Mesendoderm (in vitro differentiated cells): Measurements from ENCODE around the gene ABCD1.
A peak's percentile ranks its signal among the peaks of the same experiment; 100 is the strongest.

Source experiments
- DNase-seq: peaks from one replicate; pipeline ENCODE4 v3.0.0; 2013
- H2AK5ac ChIP-seq: 2 replicates; pipeline ENCODE4 v1.6.1; 2013; ENCODE audit warnings: low read length, inconsistent platforms
- H2BK120ac ChIP-seq: 2 replicates; pipeline ENCODE4 v1.6.1; 2013; ENCODE audit warnings: low read depth, mild to moderate bottlenecking, low read length, moderate library complexity, mixed read lengths
- H2BK15ac ChIP-seq: replicated peaks from 2 replicates; pipeline ENCODE4 v1.6.1; 2013; ENCODE audit warnings: low read depth, mild to moderate bottlenecking, moderate library complexity
- H2BK5ac ChIP-seq: 2 replicates; pipeline ENCODE4 v1.6.1; 2013; ENCODE audit warnings: low read length, inconsistent platforms
- H3K18ac ChIP-seq: 2 replicates; pipeline ENCODE4 v1.6.1; 2013; ENCODE audit warnings: mild to moderate bottlenecking, low read length, mixed read lengths
- H3K23ac ChIP-seq: one replicate; pipeline ENCODE4 v1.6.1; 2013; ENCODE audit warnings: low read length
- H3K27ac ChIP-seq: 2 replicates; pipeline ENCODE4 v1.5.1; 2013; ENCODE audit warnings: low read depth, mild to moderate bottlenecking, inconsistent platforms, low read length, moderate library complexity
- H3K27me3 ChIP-seq: 2 replicates; pipeline ENCODE4 v1.6.1; 2013; ENCODE audit warnings: low read length, control low read depth, mild to moderate bottlenecking, inconsistent platforms; ENCODE audit not compliant: insufficient read depth, poor library complexity
- H3K36me3 ChIP-seq: 2 replicates; pipeline ENCODE4 v1.6.1; 2013; ENCODE audit warnings: low read length, inconsistent platforms; ENCODE audit not compliant: control insufficient read depth, insufficient read depth
- H3K4ac ChIP-seq: one replicate; pipeline ENCODE4 v1.6.1; 2013; ENCODE audit warnings: low read depth, mild to moderate bottlenecking, low read length, moderate library complexity
- H3K4me1 ChIP-seq: 2 replicates; pipeline ENCODE4 v1.6.1; 2013; ENCODE audit warnings: low read depth, low read length, inconsistent platforms; ENCODE audit not compliant: control insufficient read depth
- H3K4me2 ChIP-seq: 2 replicates; pipeline ENCODE4 v1.6.1; 2013; ENCODE audit warnings: low read length
- H3K4me3 ChIP-seq: 2 replicates; pipeline ENCODE4 v1.5.1; 2013; ENCODE audit warnings: mild to moderate bottlenecking, low read length
- H3K56ac ChIP-seq: one replicate; pipeline ENCODE4 v1.6.1; 2013; ENCODE audit warnings: low read length
- H3K79me1 ChIP-seq: 2 replicates; pipeline ENCODE4 v1.6.1; 2013; ENCODE audit warnings: low read length, inconsistent platforms
- H3K79me2 ChIP-seq: 2 replicates; pipeline ENCODE4 v1.6.1; 2013; ENCODE audit warnings: mild to moderate bottlenecking, low read length; ENCODE audit not compliant: control insufficient read depth, insufficient read depth
- H3K9ac ChIP-seq: 2 replicates; pipeline ENCODE4 v1.6.1; 2013; ENCODE audit warnings: low read length, inconsistent platforms
- H4K5ac ChIP-seq: one replicate; pipeline ENCODE4 v1.6.1; 2013; ENCODE audit warnings: low read length
- H4K8ac ChIP-seq: one replicate; pipeline ENCODE4 v1.6.1; 2013; ENCODE audit warnings: low read depth, mild to moderate bottlenecking, control low read depth, low read length, moderate library complexity
- WGBS: extraction: QIAGEN DNeasy Blood & Tissue Kit; methylation state at CpG from one replicate; pipeline ENCODE4 v1.1.7; 2013; ENCODE audit warnings: low lambda C conversion rate, missing lambda C conversion rate; ENCODE audit not compliant: insufficient coverage; ENCODE audit errors: extremely low coverage; 5-methylcytosine and 5-hydroxymethylcytosine counted together

ABCD1 gene

GRCh38 chrX:153731117-153731844 lies 6.6 kb downstream of the ABCD1 start:
- no peak overlapping the region for H2BK120ac ChIP-seq
- H3K27ac ChIP-seq: no peak overlapping the region
- H3K27me3 ChIP-seq: no peaks in the 10 kb centered on the region
- no peak overlapping the region for H2BK5ac ChIP-seq
- H3K23ac ChIP-seq: no peak overlapping the region
- no peak overlapping the region for H3K9ac ChIP-seq
- H3K18ac ChIP-seq: no peak overlapping the region
- no peak overlapping the region for H4K8ac ChIP-seq
- H3K36me3 ChIP-seq: no peaks in the 10 kb centered on the region
- H3K79me2 ChIP-seq: peaks cover 8% of the 10 kb centered on the region
- H3K56ac ChIP-seq: no peak overlapping the region
- peaks cover 6% of the 10 kb centered on the region for H3K4me1 ChIP-seq
- no CpG with 5 or more reads among the region's 6 CpGs for WGBS
- H4K5ac ChIP-seq: no peak overlapping the region
- no peak overlapping the region for H2BK15ac ChIP-seq
- H3K4ac ChIP-seq: no peak overlapping the region
- H2AK5ac ChIP-seq: no peak overlapping the region
- no peak overlapping the region for H3K4me3 ChIP-seq
- H3K79me1 ChIP-seq: no peaks in the 10 kb centered on the region
- DNase-seq: no peak
- no peak overlapping the region for H3K4me2 ChIP-seq

DNA sequence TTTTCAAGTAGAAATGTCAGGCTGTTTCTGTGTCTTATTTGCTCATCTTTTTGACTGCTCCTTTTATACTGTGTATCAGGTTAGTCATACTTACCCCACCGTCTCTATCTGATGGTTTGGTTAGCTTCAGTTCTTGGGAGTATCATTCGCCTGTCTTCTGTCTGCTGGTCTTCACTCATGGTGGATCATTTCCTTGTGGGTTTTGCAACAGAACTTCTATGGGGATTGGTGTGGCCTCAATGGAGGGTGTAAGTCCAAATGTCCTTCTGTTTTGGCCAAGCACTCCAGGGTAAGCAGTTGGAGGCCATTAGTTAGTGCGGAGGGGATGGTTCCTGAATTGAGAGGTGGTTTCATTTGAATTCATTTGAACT lies 7.2 kb downstream of the ABCD1 start:
- no peak overlapping the region for H3K23ac ChIP-seq
- no peak overlapping the region for H2BK5ac ChIP-seq
- no CpG with 5 or more reads among the region's 3 CpGs for WGBS
- H2BK15ac ChIP-seq: no peak overlapping the region
- no peak overlapping the region for H3K56ac ChIP-seq
- no peak overlapping the region for H3K4me3 ChIP-seq
- H3K79me1 ChIP-seq: no peaks in the 10 kb centered on the region
- H3K18ac ChIP-seq: no peak overlapping the region
- peaks cover 6% of the 10 kb centered on the region for H3K4me1 ChIP-seq
- no peak overlapping the region for H3K9ac ChIP-seq
- H4K8ac ChIP-seq: no peak overlapping the region
- no peak for DNase-seq
- H3K4me2 ChIP-seq: no peak overlapping the region
- peaks cover 8% of the 10 kb centered on the region for H3K79me2 ChIP-seq
- no peak overlapping the region for H3K27ac ChIP-seq
- no peaks in the 10 kb centered on the region for H3K36me3 ChIP-seq
- H3K27me3 ChIP-seq: no peaks in the 10 kb centered on the region
- H4K5ac ChIP-seq: no peak overlapping the region
- no peak overlapping the region for H2BK120ac ChIP-seq
- H3K4ac ChIP-seq: no peak overlapping the region
- H2AK5ac ChIP-seq: no peak overlapping the region

DNA sequence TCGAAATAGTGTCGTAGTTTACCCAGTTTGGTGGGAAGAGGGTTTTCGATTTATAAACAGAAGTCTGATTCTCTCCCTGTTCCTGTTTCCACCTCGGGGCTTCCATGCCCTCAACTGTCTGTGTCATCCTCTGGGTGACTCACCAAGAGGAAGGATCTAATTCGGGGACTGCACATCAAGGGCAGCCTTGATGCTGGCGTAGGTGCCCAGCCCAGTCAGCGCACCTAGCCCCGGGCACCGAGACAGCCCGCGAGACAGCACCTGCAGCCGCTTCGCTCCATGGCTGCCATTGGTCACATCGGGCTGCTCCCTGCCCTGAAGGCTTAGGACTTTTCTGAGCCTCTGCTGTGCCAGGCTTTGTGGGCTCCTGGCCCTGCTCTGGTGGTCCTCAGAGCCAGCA lies 7.7 kb downstream of the ABCD1 start:
- Histone ChIP-seq H4K5ac (no peak overlapping the region), H3K4ac (no peak overlapping the region), H3K4me1 (peaks cover 4% of the 10 kb centered on the region), H3K23ac (no peak overlapping the region), H2BK15ac (no peak overlapping the region), H3K27ac (no peak overlapping the region), H2BK120ac (no peak overlapping the region), H2AK5ac (no peak overlapping the region), H3K4me3 (no peak overlapping the region), H3K56ac (no peak overlapping the region), H3K36me3 (no peaks in the 10 kb centered on the region), H3K79me2 (peaks cover 8% of the 10 kb centered on the region), H3K4me2 (no peak overlapping the region), H3K79me1 (no peaks in the 10 kb centered on the region), H4K8ac (no peak overlapping the region), H3K18ac (no peak overlapping the region), H3K27me3 (no peaks in the 10 kb centered on the region), H2BK5ac (no peak overlapping the region), H3K9ac (no peak overlapping the region)
- no peak for DNase-seq
- no CpG with 5 or more reads among the region's 14 CpGs for WGBS

DNA sequence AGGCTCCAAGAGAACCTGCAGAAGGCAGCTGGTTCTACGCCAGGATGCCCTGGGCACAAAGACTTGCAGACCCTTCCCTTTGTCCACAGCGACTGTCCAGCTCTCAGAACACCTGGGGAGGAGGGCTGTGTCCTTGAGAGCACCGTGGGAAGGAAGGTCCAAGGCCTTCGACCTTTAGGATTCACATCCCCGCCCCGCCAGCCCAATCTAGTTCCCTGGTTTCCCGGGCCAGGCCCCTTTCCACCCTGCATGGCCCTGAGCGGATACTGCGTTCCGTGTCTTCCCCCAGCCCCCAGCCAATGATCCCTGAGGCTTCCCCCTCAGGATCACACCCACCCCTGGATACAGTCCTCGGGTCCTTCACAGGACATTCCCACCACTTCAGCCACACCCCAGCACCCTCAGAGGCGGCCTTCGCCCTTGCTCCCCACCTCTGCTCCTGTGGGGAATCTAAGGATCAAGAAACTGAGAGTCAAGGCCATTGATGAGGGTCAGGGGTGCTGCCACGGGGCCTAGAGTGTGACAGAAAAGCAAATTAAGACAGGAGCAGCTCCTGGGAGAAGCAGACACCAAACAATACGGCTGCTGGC lies 9.1 kb downstream of the ABCD1 start:
- Histone ChIP-seq H3K56ac (no peak overlapping the region), H3K79me1 (no peaks in the 10 kb centered on the region), H2BK120ac (no peak overlapping the region), H2BK5ac (no peak overlapping the region), H3K9ac (no peak overlapping the region), H3K4me1 (peaks cover 3% of the 10 kb centered on the region), H2BK15ac (no peak overlapping the region), H3K23ac (no peak overlapping the region), H3K36me3 (no peaks in the 10 kb centered on the region), H4K5ac (no peak overlapping the region), H3K18ac (no peak overlapping the region), H4K8ac (no peak overlapping the region), H3K27me3 (no peaks in the 10 kb centered on the region), H3K79me2 (no peaks in the 10 kb centered on the region), H3K4me2 (no peak overlapping the region), H2AK5ac (no peak overlapping the region), H3K27ac (no peak overlapping the region), H3K4me3 (no peak overlapping the region), H3K4ac (no peak overlapping the region)
- no peak for DNase-seq
- no CpG with 5 or more reads among the region's 15 CpGs for WGBS

GRCh38 chrX:153734871-153735270 lies 10.2 kb downstream of the ABCD1 start:
- WGBS: no CpG with 5 or more reads among the region's 2 CpGs
- H2AK5ac ChIP-seq: no peak overlapping the region
- H4K5ac ChIP-seq: no peak overlapping the region

DNA sequence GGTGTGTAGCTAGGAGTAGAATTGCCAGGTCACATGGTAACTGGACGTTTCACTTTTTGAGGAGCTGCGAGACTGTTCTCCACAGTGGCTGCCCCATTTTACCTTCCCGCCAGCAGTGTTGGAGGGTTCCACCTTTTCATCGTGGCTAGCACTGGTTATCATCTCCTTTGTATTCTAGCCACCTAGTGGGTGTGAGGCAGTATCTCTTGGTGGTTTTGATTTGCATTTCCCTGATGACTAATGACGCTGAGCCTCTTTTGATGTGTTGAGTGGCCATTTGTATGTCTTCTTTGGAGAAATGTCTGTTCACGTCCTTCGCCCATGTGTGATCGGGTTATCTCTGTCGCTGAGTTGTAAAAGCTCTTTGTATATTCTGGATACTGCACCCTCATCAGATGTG lies 10.6 kb downstream of the ABCD1 start:
- Histone ChIP-seq H3K27ac (no peak overlapping the region), H2AK5ac (no peak overlapping the region), H2BK5ac (no peak overlapping the region), H2BK120ac (no peak overlapping the region), H3K79me2 (no peaks in the 10 kb centered on the region), H3K4ac (no peak overlapping the region), H3K36me3 (no peaks in the 10 kb centered on the region), H3K27me3 (no peaks in the 10 kb centered on the region), H3K23ac (no peak overlapping the region), H3K56ac (peak overlapping the region; percentile 34), H4K8ac (no peak overlapping the region), H3K4me1 (peaks cover 3% of the 10 kb centered on the region), H3K4me2 (no peak overlapping the region), H3K9ac (no peak overlapping the region), H4K5ac (no peak overlapping the region), H3K79me1 (no peaks in the 10 kb centered on the region), H3K18ac (no peak overlapping the region), H3K4me3 (no peak overlapping the region), H2BK15ac (no peak overlapping the region)
- no CpG with 5 or more reads among the region's 9 CpGs for WGBS
- DNase-seq: peak; percentile 81

More at GRCh38 chrX:153734871-153735270, 10.2 kb downstream of the ABCD1 start:
- H3K79me1 ChIP-seq: no peaks in the 10 kb centered on the region
- no peak overlapping the region for H2BK15ac ChIP-seq
- H3K4me1 ChIP-seq: peaks cover 3% of the 10 kb centered on the region
- H2BK120ac ChIP-seq: no peak overlapping the region
- no peak overlapping the region for H3K56ac ChIP-seq
- H3K9ac ChIP-seq: no peak overlapping the region
- H3K27me3 ChIP-seq: no peaks in the 10 kb centered on the region
- no peak for DNase-seq
- H3K4ac ChIP-seq: no peak overlapping the region
- no peak overlapping the region for H3K23ac ChIP-seq
- no peaks in the 10 kb centered on the region for H3K79me2 ChIP-seq
- no peak overlapping the region for H2BK5ac ChIP-seq
- H3K4me3 ChIP-seq: no peak overlapping the region
- no peak overlapping the region for H3K18ac ChIP-seq
- no peak overlapping the region for H3K4me2 ChIP-seq
- no peak overlapping the region for H4K8ac ChIP-seq
- no peaks in the 10 kb centered on the region for H3K36me3 ChIP-seq
- H3K27ac ChIP-seq: no peak overlapping the region
